ENCODE measurements around the gene FNBP1.

FNBP1 gene

DNA sequence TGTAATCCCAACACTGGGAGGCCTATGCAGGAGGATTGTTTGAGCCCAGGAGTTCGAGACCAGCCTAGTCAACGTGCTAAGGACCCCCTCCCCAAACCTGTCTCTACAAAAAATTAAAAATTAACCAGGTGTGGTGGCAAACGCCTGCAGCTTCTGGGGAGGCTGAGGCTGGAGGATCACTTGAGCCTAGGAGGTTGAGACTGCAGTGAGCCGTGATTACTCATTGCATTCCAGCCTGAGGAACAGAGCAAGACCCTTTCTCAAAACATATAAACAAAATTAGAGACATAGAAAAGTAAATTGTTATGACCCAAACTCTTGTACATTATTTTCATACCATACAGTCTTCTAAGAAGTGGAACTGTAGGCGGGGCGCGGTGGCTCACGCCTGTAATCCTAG lies 11.8 kb upstream of the FNBP1 start:
- DNase-seq (ENCODE audit: low read depth), result no peak
- TF ChIP-seq, protein P1, sequence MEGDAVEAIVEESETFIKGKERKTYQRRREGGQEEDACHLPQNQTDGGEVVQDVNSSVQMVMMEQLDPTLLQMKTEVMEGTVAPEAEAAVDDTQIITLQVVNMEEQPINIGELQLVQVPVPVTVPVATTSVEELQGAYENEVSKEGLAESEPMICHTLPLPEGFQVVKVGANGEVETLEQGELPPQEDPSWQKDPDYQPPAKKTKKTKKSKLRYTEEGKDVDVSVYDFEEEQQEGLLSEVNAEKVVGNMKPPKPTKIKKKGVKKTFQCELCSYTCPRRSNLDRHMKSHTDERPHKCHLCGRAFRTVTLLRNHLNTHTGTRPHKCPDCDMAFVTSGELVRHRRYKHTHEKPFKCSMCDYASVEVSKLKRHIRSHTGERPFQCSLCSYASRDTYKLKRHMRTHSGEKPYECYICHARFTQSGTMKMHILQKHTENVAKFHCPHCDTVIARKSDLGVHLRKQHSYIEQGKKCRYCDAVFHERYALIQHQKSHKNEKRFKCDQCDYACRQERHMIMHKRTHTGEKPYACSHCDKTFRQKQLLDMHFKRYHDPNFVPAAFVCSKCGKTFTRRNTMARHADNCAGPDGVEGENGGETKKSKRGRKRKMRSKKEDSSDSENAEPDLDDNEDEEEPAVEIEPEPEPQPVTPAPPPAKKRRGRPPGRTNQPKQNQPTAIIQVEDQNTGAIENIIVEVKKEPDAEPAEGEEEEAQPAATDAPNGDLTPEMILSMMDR (IDR thresholded peaks at IDR 0.05; ENCODE audit: low read length, missing control alignments), result no peak
- H3K4me3 ChIP-seq (replicated peaks; ENCODE audit: low read depth, low read length), result peak overlapping the region; percentile 88

DNA sequence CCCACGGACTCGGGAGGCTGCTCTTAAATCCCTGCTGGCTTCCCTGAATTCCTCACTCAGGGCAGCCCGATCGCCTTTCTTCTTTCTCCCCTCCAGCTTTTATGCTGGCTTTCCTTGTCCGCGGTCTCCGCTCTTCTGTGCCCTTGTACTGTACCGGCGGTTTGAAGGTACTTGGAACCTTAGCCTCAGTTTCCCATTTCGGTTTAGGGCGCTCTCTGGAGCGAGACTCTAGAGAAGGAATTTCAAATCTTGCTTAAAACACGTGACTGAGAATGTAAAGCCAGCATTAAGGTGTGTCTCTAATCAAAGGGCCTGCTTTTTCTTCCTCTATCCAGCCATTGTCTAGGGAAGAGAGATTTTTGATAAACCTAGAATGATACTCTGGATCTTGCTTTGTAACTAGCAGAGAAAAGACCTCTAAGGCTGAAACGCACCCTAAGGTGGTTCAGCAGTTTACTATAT lies 11.4 kb upstream of the FNBP1 start:
- H3K4me3 ChIP-seq (replicated peaks; ENCODE audit: low read depth, low read length), result peak overlapping the region; percentile 88
- TF ChIP-seq, protein P1 (IDR thresholded peaks at IDR 0.05; ENCODE audit: low read length, missing control alignments), result no peak
- no peak for DNase-seq (ENCODE audit: low read depth)

DNA sequence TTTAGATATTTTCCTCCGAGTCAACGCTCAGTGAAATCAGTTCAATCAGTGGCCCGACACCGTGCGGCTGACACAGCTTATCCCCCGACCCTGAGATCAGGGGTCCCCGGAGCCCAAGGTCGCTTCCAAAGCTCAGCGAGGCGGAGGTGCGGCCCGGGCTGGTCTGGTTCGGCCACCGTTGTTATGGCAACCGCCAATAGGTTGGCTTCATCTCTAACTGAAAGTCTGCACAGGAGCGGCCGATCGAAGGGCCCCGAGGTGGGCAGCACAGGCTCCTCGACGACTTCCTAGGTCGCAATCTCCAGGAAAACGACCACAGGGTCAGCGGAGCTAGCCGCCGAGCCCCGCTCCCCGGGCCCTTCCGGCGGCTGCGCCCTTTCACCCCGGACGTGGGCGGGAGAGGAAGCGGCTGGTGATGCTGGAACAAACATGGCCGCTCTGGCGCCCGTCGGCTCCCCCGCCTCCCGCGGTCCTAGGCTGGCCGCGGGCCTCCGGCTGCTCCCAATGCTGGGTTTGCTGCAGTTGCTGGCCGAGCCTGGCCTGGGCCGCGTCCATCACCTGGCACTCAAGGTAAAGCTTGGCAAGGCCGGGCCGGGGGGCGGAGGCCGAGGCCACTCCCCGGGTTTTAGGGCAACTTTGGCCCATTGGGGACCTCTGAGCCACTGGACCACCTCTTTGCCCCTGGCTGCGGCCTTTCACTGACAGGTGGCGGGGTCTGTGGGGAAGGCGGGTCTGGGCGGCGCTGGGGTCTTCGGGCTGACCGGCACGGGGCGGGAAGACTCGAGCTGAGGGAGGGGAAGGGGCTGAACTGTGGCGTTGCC lies 10.7 kb upstream of the FNBP1 start, which contains the start of gene GPR107:
Gene GPR107 (plus strand): TSS at position 403 of the 821 bp plus-strand sequence. CDS start 27 bp downstream, at position 430.
- peak; percentile 71 for DNase-seq (ENCODE audit: low read depth)
- peak within 1 kb of the TSS; percentile 88 for H3K4me3 ChIP-seq (replicated peaks; ENCODE audit: low read depth, low read length)
- TF ChIP-seq, protein P1 (IDR thresholded peaks at IDR 0.05; ENCODE audit: low read length, missing control alignments), result no peak

DNA sequence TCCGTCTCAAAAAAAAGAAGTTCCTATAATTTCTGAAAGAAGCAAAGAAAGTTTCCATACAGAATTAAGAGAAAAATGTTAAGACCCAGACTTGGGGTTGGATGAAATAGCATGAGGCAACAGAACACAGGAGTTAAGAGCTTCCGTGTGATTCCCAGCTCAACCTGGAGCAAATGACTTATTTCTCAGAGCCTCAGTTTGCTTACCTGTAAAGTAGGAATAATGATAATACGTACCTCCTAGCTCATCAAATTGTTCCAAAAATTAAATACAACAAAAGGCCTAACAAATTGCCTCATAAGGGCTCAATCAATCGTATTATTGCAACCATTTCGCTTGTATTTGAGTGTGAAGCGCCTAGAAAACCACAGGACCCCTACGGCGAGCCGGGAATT lies 10.1 kb upstream of the FNBP1 start:
- TF ChIP-seq, protein P1 (IDR thresholded peaks at IDR 0.05; ENCODE audit: low read length, missing control alignments), result no peak
- DNase-seq (ENCODE audit: low read depth), result no peak
- peak overlapping the region; percentile 88 for H3K4me3 ChIP-seq (replicated peaks; ENCODE audit: low read depth, low read length)

- TF ChIP-seq, protein P1 (IDR thresholded peaks at IDR 0.05; ENCODE audit: low read length, missing control alignments), result no peak
- no peak overlapping the region for H3K4me3 ChIP-seq (replicated peaks; ENCODE audit: low read depth, low read length)
- DNase-seq (ENCODE audit: low read depth), result peak; percentile 18
Measured at GRCh38 chr9:130051855-130052254, 8.9 kb upstream of the FNBP1 start.

DNA sequence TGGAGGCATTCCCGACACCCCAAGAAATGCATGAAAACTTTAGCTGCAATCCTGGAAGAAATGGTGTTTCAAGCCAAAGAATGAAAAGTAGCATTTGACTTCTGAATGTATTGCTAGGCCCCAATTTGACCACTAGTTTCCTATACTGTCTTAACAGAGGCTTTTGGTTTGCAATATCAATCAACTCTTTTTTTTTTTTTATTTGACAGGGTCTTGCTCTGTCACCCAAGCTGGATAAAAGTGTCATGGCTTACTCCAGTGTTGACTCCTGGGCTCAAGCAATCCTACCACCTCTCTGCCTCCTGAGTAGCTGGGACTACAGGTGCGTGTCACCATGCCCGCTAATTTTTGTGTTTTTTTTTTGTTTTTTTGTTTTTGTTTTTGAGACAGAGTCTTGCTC lies 7.5 kb upstream of the FNBP1 start:
- no peak overlapping the region for H3K4me3 ChIP-seq (replicated peaks; ENCODE audit: low read depth, low read length)
- no peak for DNase-seq (ENCODE audit: low read depth)
- TF ChIP-seq, protein P1 (IDR thresholded peaks at IDR 0.05; ENCODE audit: low read length, missing control alignments), result no peak
